Left cardiac atrium (tissue), 4 donors: ENCODE results near the gene SHTN1. TPM values are rescaled to one million over a fixed set of nuclear protein-coding genes. Genes with fewer than 3 reads are reported as not detected.

ENCODE experiments used
- ATAC-seq, 2 donors: fragments of 200-7000 bp; cut with Tn5 transposase; one replicate each; pipeline ENCODE4 v1.9.1; 2020; ENCODE audit warnings: mild to moderate bottlenecking in 2 of 2, moderate library complexity in 2 of 2
- DNase-seq: peaks from one replicate; pipeline ENCODE4 v3.0.0-alpha.2; 2020
- intact Hi-C, 2 donors: fragments of 100-400 bp; cut with DNase I; formaldehyde crosslinking; loops; one replicate each; pipeline versions ENCODE4 v1.14.1 to v1.15.1; 2022 to 2023
- total RNA-seq, 2 donors: library from RNA; stranded (reverse); fragmentation: NEBNext Ultra II Directional; extraction: Animal tissue kit (Norgen Biotek cat#: 25700); gene quantifications; one replicate each; pipeline ENCODE4 v1.2.1, GENCODE V29; 2021
- donor health status: DM: no; HTN: yes; CAD: no.
- donor health status: DM: no; HTN: yes; CAD: no; lungs with severe emphysema.
- donor health status: DM: yes; HTN: yes; CAD: no.
- donor health status: Dilated cardiomyopathy.

The SHTN1 gene
- total RNA-seq, 2 donors from 2014 or later: 7.0 to 10.7 TPM

GRCh38 chr10:116990276-116990800 is 14.6 kb downstream of the SHTN1 start:
- intact Hi-C loops: loop anchor here in 1 of 2 donors (10.0 kb wide), 1 partner anchor 166 kb away; no protein-coding TSS in a partner anchor
- DNase-seq: no peak
- no peak for ATAC-seq

GRCh38 chr10:116989439-116989838 is 15.5 kb downstream of the SHTN1 start:
- ATAC-seq (no peak), DNase-seq (no peak)
- intact Hi-C loops: no loop called here

GRCh38 chr10:116988311-116988710 is 16.7 kb downstream of the SHTN1 start:
- intact Hi-C loops: no loop called here
- no peak for ATAC-seq
- DNase-seq: no peak

- no peak for DNase-seq
- intact Hi-C loops: no loop called here
- no peak for ATAC-seq
These were observed 19.4 kb downstream of the SHTN1 start for GRCh38 chr10:116985611-116986010.

GRCh38 chr10:116984202-116984990 is 20.6 kb downstream of the SHTN1 start:
- DNase-seq (no peak), ATAC-seq (no peak)
- intact Hi-C loops: no loop called here

- intact Hi-C loops: no loop called here
- ATAC-seq (no peak), DNase-seq (no peak)
These were observed 24.9 kb downstream of the SHTN1 start for GRCh38 chr10:116980041-116980440.

GRCh38 chr10:116978901-116979300 is 26.1 kb downstream of the SHTN1 start:
- DNase-seq: no peak
- no peak for ATAC-seq
- intact Hi-C loops: no loop called here

- ATAC-seq: no peak
- intact Hi-C loops: no loop called here
- DNase-seq: no peak
These were observed 30.5 kb downstream of the SHTN1 start for GRCh38 chr10:116974456-116975005.

- no peak for ATAC-seq
- intact Hi-C loops: no loop called here
- DNase-seq: no peak
These were observed 31.0 kb downstream of the SHTN1 start for GRCh38 chr10:116973946-116974455.

- intact Hi-C loops: no loop called here
- ATAC-seq (no peak), DNase-seq (no peak)
These were observed 31.5 kb downstream of the SHTN1 start for GRCh38 chr10:116973371-116973905.

GRCh38 chr10:116972131-116972530 is 32.9 kb downstream of the SHTN1 start:
- DNase-seq: no peak
- no peak for ATAC-seq
- intact Hi-C loops: no loop called here

- no peak for DNase-seq
- no peak for ATAC-seq
- intact Hi-C loops: no loop called here
These were observed 34.9 kb downstream of the SHTN1 start for GRCh38 chr10:116970050-116970449.

GRCh38 chr10:116968331-116968730 is 36.7 kb downstream of the SHTN1 start:
- DNase-seq (no peak), ATAC-seq (no peak)
- intact Hi-C loops: no loop called here

- ATAC-seq: no peak
- no peak for DNase-seq
- intact Hi-C loops: no loop called here
These were observed 43.4 kb downstream of the SHTN1 start for GRCh38 chr10:116961406-116962251.

GRCh38 chr10:116960066-116960776 is 44.8 kb downstream of the SHTN1 start:
- DNase-seq (no peak), ATAC-seq (peak in 1 of 2 donors; percentile 52)
- intact Hi-C loops: no loop called here

GRCh38 chr10:116952729-116953128 is 52.3 kb downstream of the SHTN1 start:
- intact Hi-C loops: no loop called here
- ATAC-seq (no peak), DNase-seq (no peak)

GRCh38 chr10:116948530-116948870 is 56.5 kb downstream of the SHTN1 start:
- ATAC-seq: no peak
- no peak for DNase-seq
- intact Hi-C loops: no loop called here

GRCh38 chr10:116947841-116948529 is 57.0 kb downstream of the SHTN1 start:
- intact Hi-C loops: no loop called here
- DNase-seq (no peak), ATAC-seq (peak in 1 of 2 donors; percentile 63)
